Non-pigmented ciliary epithelial cell (primary cell): ENCODE results near the gene FOXN3.
"Not testable (repeated sequence)": the region's sequence is repeated elsewhere in the genome, so short reads cannot be mapped to it uniquely, and the experiment has no call there.

ENCODE experiments used
- DNase-seq: peaks from one replicate; pipeline ENCODE4 v3.0.0-alpha.2; 2010; ENCODE audit warnings: low read depth

Gene FOXN3

DNA sequence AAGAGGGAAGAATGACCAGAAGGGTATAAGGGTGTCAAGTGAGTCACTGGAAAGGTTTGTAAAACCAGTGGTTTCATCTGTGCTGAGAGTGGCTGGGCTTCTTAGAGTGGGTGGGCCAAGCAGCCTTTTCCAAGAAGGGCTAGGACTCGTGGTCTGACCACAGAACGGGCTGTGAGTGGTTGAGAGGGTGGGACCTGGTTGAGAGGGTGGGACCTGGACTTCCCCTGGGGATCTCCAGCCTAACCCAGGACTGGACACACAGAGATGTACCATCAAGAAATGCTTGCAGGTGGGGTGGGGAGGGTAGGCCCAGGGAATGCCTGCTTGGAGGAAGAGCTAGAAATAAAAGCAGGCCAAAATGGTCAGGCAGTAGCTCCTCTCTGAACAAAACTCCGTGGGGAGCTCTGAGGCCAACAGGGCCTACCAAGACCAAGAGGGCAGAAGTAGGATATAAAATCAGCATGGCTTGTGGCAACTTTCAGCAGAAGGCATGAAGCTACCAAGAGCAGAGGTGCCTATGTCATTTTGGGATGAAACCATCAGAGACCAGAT is 140.5 kb downstream of the FOXN3 start:
- DNase-seq, result peak; percentile 74

DNA sequence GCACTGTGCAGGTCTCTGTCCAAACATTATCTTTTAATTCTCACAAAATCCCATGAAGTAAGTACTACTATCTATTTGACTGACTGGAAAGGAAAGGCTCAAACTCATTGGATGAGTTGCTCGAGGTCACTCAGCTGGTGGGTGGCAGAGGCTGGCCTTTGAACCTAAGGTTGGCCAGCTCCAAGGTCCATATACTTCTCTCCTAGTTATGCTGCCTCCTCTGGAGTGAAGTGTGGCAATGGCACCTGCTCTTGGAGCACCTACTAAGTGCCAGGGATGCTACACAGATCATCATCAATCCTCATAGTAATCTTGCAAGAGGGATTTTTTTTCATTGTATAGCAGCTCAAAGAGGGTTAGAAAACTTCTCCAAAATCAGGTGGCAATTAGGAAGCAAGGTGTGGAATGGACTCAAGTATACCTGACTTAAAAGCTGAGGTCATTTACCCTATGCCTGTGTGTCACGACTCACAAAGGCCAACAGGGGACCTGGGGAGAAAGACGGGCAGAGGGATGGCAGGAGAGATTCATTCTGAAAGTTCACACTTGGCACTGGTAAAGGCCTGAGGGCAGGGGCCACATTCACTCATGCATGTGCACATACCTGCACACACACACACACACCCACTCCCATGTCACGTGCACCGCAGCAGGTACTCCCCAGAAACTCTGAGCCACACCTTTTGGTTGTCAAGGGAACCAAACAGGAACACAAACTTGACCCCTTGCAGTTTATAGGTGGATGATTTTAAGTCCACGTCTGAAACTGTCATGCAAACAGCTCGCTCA is 146.4 kb downstream of the FOXN3 start:
- DNase-seq, result no peak

DNA sequence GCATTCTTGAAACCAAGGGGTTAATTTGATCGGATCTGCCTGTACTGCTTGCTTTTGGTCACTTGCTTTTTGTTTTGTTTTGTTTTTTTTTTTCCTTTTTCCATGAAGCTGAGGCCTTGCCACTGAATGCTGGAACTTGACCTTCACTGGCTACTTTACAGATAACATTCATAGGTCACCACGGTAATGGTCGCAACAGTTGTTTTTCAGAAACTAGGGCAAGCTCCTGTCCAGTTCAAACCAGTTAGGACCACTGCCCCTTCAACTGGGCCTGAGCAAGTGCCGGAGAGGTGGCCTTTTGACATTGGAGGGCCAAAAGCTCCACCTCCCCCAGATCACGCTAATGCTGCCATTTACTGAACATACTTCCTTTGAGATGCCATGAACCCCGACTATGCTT is 147.6 kb downstream of the FOXN3 start:
- DNase-seq, result no peak

DNA sequence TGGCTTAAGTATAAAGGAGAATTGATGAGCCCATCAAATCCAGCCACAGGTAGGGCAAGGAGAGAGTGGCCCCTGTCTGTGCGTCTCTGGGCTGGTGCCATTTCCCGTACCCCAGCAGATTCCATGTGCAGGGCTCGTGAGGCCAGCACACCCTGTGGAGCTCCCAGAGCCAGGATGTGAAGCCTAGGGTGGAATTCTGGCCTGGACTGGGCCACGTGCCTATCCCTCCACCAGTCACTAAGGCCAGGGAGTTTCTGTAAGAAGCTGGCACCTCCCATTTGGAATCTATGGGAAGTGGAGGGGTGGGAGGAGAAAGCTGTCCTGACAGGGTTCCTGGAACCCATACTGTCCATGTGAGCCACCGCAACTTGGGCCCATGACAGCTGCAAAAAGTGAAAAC is 148.5 kb downstream of the FOXN3 start:
- no peak for DNase-seq

DNA sequence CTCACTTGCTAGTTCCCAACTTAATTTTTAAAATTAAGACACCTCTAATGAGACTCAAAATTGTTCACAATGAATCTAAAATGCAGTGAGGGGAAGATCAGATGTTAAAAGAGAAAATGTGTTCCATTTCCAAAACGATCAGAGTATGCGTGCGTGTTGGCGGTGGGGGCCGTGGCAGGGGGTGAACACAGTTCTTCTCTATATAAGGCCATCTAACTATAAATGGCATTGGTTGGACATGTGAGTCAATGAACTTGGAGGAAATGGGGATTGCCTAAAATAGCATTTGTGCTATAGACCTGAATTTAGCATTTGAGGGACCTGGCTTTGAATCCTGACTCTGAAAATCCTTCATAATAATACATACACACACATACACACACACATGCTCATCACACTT is 149.4 kb downstream of the FOXN3 start:
- DNase-seq, result no peak

DNA sequence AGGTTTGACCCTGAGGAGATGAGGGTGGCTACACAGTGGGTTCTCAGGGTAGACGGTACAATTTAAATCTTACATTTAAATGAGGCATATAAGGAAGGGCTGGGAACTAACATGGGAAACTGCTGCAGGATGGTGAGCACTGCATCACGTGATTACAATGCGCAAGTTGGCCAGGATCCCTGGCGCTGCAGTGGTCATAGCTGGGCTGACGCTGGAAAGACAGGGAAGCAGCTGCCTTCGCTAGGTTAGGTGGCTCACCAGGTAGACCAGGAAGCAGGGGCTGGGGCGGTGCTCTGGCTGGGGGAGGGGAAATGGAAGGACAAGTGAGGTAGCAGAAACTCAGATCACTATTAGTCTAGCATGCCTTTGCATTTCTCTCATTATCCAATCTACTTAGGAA is 149.9 kb downstream of the FOXN3 start:
- no peak for DNase-seq

DNA sequence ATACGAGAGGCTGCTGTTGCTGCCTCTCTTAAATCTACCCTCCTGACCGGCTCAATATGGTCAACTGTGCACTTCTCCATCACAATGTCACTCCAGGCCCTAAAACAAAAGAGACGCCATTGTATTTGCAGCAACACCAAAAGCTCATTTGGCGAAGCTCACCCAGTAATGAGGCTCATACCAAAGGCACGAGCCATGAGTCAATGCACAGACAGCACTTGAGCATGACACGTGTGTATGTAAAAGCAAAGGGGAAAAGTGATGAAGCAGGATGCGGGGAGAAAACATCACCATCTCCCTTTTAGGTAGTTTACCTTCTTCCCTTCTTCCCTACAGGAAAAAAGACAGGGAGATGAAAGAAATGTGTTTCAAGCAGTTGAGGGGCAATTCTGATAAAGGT is 150.3 kb downstream of the FOXN3 start:
- no peak for DNase-seq

DNA sequence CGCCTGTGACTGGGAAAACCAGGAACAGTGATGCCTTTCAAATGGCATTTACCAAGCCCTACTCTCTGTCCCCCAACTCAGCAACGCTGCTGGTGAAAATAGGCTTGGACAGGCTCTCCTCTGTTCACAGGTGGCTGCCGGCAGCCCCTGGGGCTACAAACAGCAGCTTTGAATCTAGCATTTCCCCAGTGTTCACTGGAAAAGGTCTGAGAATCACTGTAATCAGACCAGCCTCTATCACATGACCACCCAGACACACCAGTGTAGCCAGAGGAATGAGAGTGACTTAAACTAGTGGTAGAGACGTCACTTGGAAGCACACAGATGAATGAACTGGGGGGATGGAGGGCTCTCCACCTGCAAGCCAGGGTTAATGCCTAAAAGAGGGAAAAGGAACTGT is 151.8 kb downstream of the FOXN3 start:
- DNase-seq, result no peak

DNA sequence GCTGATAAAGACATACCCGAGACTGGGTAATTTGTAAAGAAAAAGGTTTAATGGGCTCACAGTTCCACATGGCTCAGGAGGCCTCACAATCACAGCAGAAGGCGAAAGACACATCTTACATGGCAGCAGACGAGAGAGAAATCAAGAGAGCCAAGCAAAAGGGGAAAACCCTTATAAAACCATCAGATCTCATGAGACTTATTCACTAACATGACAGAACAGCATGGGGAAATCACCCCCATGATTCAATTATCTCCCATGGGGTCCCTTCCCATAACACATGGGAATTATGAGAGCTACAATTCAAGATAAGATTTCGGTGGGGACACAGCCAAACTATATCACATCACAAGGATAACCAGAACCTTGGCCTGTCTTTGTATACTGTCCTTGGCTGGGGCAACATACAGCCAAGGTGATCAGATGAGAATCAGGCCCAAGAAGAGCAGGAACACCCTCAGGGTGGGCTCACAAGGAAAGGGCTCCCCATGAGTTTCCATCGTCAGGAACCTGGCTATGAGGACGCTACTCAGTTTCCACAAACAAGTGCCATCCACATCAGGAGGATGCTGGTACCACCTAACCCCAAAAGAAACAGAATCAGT is 152.7 kb downstream of the FOXN3 start:
- DNase-seq, result no peak

DNA sequence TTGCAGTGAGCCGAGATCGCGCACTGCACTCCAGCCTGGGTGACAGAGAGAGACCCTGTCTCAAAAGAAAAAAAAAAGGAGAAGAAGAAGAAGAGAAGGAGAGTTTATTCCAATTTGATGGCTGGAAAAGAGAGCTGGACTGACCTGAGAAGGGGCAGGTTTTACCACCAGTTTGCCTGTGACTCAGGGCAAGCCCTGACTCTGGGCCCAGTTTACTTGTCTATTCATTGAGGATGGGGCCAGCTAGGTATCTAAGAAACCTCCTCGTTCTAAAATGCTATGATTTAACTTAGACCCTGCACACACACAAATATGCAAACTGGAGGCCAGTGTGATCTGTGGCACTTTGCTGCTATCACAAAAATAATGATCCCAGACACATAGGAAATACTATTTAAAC is 155.0 kb downstream of the FOXN3 start:
- no peak for DNase-seq

DNA sequence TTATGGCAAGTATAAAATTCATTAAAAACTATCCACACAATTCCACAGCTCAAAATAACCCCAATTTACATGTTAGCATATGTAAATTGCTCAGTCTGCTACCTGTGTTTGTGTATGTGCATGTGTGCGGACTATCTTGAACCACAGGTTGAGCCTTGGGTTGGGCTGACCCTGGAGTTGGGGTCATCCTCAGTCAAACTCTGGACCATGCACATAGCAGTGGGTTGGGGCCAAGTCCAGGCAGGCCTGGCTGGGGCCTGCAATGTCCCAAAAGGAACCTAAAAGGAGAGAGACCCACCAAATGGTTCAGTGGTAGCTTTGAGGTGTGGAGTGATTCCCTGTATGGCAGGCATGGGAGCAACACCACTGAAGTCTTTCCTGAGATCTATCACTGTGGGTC is 156.1 kb downstream of the FOXN3 start:
- DNase-seq, result no peak

DNA sequence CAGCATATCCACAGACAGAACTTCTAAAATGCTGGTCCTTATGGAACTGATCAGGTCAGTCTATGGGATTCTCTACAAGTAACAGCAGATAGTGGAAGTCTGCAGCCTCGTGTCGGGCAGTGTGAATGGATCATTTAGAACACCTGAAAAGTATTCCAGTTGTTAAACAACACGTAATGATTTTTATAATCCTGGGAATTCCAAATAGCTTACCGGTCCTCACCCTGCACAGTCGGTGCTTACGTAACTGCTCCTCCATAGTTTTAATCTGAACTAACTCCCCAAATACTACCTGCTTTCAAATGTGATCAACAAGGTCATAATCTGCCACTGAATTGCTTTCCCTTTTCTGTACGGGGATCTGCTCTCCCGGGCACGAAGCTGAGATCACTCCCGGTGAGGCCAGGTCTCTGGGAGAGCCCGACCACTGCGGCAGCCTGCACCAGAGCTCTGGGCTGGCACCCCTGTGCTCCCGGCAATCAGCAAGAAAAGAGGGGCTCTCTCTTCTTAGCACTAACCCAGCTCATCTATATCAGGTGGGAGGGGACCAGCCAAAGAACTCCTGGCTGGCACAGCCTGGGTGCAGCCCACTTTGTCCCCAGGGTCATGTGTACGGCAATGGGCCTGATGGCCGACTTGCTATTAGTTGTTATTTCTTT is 157.0 kb downstream of the FOXN3 start:
- DNase-seq, result no peak

DNA sequence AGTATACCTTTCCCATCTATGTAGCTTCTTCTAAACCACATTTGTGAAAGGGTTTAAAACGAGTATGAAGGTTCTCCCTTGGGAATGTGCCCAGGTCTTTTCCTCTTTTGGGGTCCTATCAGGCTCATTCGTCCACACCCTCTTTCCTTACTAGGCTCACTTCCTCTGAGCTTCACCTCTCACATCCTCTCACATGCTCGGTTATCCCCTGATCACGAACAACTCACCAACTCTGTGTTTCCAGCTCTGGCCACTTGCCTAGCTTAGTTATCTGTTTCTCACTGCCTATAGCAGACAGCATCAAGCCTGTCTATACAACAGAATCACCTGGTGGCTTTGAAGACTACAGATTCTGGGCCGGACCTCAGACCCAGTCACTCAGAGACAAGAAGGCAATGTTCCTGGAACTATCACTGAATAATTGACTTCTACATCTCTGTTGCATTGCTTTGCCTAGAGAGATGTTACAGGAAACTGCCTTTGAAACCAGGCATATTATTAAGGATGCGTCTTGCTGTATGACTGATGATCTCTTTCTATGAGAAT is 158.2 kb downstream of the FOXN3 start:
- no peak for DNase-seq

DNA sequence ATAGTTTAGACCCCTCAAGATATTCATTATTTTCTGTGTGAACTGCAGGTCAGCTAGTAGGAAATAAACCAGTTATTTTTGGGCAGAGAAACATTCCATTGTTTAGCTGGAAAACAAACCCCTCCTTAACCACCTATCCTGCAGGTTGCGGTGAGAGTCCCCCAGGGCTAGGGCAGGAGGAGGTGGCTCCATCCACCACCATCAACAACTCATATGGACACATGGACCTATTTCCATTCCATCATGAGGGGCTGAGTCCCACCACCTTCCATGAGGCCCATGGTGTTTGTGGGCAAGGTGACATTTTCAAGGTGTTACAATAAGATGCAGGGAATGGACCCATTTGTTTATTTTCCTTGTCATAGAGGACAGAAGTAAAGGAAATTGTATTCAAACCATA is 160.1 kb downstream of the FOXN3 start:
- no peak for DNase-seq

DNA sequence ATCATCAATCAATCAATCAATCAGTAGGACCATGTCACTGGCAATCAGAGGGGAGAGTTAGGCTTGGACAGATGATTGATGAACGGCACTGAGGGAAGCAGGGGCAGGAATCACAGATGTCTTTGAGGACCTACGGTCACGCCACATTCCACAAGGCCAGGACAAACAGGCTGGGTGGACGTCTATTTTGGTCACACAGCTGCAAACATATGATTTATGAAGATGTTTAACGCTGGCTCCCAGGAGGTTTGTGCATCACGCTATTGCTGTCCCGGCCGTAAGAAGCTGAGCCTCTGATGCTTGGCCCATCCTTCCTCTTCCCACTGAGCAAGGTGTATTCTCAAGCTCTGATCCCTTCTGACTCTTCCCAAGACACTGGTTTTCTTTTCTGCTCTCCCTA is 160.8 kb downstream of the FOXN3 start:
- no peak for DNase-seq

DNA sequence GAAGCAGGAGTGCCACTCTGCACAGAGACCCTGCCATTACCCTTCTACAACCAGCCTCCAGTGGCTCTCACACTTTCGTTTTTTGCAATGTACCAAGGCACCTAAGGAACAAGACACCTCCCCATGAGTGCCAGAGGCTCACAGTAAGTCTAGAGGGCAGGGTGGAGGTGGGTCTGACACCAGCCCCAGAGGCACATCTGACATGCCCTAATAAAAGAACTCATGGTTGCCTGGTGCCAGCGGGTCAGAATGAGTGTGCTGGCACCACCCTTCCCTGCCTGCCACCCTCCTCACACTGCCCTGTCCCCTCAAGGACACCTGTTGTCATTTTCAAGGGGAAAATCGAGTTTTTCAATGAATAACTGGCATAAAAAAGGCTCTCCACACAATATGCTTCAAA is 161.2 kb downstream of the FOXN3 start:
- DNase-seq, result no peak

DNA sequence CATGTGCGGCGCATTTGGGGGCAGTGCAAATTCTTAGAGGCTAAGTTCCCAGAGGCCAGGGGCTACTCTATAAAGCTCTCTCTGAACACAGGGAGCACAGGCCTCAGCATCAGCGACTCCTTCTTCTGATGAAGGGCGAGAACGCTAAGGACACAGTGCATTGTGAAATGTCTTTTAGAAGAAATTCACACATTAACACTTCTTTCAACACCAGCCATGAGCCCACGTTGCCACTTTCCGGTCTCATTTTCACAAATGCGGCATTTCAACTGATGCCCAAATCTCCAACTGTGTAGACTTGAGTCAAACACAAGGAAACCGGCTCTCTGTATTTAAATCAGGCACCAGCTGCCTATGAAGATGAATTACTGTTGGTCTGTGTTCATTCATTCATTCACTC is 162.0 kb downstream of the FOXN3 start:
- DNase-seq, result no peak

DNA sequence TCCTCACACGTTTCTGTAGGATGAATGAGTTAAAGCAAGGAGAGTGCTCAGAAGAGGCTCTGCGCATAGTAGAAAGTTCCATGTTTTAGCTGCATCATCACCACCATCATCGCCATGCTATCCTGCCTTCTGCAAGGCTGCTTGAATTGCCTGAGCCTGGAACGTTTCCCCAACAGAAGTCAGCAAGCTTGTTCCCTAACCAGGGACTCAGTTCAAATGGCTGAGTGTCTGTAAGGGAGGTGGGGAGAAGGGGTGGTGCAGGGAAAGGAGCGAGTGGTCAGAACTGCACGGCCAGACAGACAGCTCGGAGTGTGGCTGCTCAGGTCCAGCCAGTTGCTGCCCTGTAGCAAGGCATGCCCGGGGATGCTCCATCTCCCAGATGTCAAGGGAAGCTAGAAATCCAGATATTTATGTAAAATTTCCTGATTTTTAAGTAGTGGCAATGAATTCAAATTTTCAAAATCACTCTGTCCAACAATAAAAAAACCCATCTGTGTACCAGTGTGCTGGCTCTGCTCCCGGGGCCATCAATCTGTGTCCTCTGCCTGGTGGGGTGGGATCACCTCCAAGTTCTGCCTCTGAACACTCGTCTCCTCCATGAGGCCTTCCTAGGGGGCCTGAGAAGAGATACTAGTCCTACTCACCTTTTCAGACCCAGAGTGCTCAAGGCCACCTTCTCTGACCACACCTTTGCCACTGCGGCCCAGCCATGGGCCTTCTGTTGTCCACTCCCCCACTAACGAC is 162.7 kb downstream of the FOXN3 start:
- no peak for DNase-seq

DNA sequence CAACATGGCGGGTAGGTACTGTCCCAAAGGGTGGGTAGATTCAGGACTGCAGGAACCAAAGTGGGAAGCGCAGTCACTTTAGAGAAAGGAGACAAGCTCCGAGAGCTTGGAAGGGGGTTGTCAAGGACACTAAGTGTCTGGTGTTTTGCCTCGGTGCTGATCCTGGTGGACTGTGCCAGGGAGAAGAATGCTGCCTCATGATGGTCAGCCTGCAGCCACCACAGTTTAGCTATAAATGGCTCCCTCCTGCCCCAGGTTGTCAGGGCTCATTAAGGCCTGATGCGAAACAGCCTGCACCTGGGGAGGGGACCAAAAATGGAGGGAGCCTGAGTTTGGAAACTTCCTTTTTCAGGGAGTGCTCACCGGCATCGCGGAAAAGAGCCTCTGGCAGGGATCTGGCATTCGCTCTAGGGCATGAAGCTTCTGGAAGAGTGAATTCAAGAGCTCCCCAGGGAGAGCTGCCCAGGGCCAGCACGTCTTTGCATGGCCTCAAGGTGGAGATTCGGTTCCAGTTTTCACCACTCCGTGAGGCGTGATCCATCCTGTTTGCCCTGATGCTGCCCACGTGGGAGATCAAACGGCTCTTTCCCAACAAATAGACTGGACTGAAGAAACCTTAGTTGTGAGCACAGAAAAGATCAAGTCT is 164.0 kb downstream of the FOXN3 start:
- DNase-seq, result no peak

DNA sequence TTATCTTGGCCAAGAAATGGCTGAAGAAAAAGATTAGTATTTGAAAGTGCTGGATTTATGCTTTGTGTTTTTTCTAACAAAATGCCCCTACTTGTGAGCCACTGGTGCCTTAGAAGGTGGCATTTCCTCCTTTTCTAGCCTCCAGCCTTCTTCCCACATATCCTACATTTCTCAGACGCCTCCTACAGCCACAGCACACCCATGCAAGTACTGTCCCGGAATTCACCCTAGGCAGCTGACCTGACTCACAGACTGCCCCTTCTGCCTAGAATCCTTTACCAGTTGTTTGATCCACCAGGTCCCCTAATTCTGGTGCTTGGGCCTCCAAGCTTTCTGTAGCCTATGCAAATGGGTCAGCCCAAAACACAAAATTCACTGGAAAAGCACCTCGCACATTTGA is 166.0 kb downstream of the FOXN3 start:
- no peak for DNase-seq

DNA sequence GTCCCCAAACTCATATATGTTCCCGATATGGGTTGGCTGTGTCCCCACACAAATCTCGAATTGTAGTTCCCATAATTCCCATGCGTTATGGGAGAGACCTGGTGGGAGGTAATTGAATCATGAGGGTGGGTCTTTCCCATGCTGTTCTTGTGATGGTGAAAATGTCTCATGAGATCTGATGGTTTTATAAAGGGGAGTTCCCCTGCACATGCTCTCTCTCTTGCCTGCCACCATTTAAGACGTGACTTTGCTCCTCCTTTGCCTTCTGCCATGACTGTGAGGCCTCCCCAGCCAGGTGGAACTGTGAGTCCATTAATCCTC is 166.4 kb downstream of the FOXN3 start:
- DNase-seq, result not testable (repeated sequence)
